H1 (cell line): ENCODE results near the gene SLAMF6. TPM values are rescaled to one million over a fixed set of nuclear protein-coding genes. Genes with fewer than 3 reads are reported as not detected.

ENCODE experiments used
- EZH2 ChIP-seq: fragments of 200-600 bp; sonication (generic); IDR thresholded peaks from 2 replicates; pipeline ENCODE4 v1.7.1; 2012; ENCODE audit warnings: low read depth, mild to moderate bottlenecking, moderate library complexity, low read length, inconsistent platforms; ENCODE audit not compliant: severe bottlenecking
- GTF2F1 ChIP-seq: IDR thresholded peaks from 2 replicates; pipeline ENCODE4 v1.6.1; 2012; ENCODE audit warnings: low read depth, low read length, improper control_type of control experiment, borderline replicate concordance
- JUN ChIP-seq: IDR thresholded peaks from 2 replicates; pipeline ENCODE4 v1.6.1; 2011; ENCODE audit warnings: low read depth, mild to moderate bottlenecking, improper control_type of control experiment, low read length
- POLR2AphosphoS5 ChIP-seq: IDR thresholded peaks from 2 replicates; pipeline ENCODE4 v1.6.1; 2011; ENCODE audit warnings: low read depth, low read length
- POU5F1 ChIP-seq: IDR thresholded peaks from 2 replicates; pipeline ENCODE4 v1.6.1; 2011; ENCODE audit warnings: low read depth, mild to moderate bottlenecking, low read length, moderate library complexity
- RNF2 ChIP-seq: fragments of 200-900, 300-1000 bp; sonication (generic); IDR thresholded peaks from 2 replicates; pipeline ENCODE4 v1.7.1; 2016; ENCODE audit warnings: borderline replicate concordance, low read depth, mild to moderate bottlenecking, antibody characterized with exemption, low read length; ENCODE audit not compliant: poor library complexity, severe bottlenecking; ENCODE audit errors: missing control alignments
- SP1 ChIP-seq: IDR thresholded peaks from 2 replicates; pipeline ENCODE4 v1.6.1; 2011; ENCODE audit warnings: low read depth, low read length
- ZNF274 ChIP-seq: IDR thresholded peaks from 2 replicates; pipeline ENCODE4 v1.7.0; 2012; ENCODE audit warnings: low read length, borderline replicate concordance; ENCODE audit errors: extremely low read depth
- polyA plus RNA-seq, 7 experiments: library from polyadenylated mRNA; depleted of rRNA in 3 of 7; stranded (reverse) in 5 of 7; unstranded in 2 of 7; fragments of >200 nt in 5 of 7; fragments of 200-250 nt in 2 of 7; gene quantifications; 1 replicate in 5 of 7; 2 replicates in 1 of 7; 4 replicates in 1 of 7; pipeline versions ENCODE4 v1.2.1 to v1.2.3, GENCODE V29; 2011 to 2013; ENCODE audit warnings: missing spikeins in 2 of 7, mixed read lengths in 2 of 7
- total RNA-seq: library from RNA; stranded (reverse); fragmentation: NEBNext Ultra II Directional; extraction: Animal tissue kit (Norgen Biotek cat#: 25700); gene quantifications from 2 replicates; pipeline ENCODE4 v1.2.1, GENCODE V29; 2021
- TF ChIP-seq, protein P1 (sequence below): fragments of 300-600 bp; sonication (generic); IDR thresholded peaks from 2 replicates; pipeline ENCODE4 v1.7.1; 2012; ENCODE audit warnings: low read length, moderate library complexity, mild to moderate bottlenecking, inconsistent platforms; ENCODE audit not compliant: insufficient replicate concordance
- TF ChIP-seq, protein P2 (sequence below): IDR thresholded peaks from 2 replicates; pipeline ENCODE4 v1.6.1; 2012; ENCODE audit warnings: inconsistent platforms

The SLAMF6 gene
- total and polyA plus RNA-seq, 2 of the 8 experiments (the other 6 are each of a cell fraction or from before 2014, with no cell fraction given): not detected

DNA sequence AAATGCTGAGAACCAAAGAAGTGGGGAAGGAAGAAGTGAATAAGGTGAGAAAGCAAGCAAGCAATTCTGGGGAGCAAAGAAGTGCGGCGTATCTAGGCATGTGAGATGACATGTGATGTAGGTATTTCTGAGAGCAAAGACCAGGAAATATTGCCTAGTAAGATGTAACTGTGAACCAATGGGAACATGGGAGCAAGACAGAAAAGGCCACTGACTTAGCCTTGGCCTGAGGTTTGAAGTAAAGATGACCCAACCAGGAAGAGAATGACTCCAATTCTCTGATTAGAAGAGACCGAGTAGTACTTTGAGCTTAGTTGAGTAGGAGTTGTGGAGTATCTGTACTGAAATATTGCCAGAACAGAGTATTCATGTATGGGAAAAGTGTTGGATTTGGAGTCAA is 31.1 kb downstream of the SLAMF6 start (continued):
- TF ChIP-seq, protein P1, sequence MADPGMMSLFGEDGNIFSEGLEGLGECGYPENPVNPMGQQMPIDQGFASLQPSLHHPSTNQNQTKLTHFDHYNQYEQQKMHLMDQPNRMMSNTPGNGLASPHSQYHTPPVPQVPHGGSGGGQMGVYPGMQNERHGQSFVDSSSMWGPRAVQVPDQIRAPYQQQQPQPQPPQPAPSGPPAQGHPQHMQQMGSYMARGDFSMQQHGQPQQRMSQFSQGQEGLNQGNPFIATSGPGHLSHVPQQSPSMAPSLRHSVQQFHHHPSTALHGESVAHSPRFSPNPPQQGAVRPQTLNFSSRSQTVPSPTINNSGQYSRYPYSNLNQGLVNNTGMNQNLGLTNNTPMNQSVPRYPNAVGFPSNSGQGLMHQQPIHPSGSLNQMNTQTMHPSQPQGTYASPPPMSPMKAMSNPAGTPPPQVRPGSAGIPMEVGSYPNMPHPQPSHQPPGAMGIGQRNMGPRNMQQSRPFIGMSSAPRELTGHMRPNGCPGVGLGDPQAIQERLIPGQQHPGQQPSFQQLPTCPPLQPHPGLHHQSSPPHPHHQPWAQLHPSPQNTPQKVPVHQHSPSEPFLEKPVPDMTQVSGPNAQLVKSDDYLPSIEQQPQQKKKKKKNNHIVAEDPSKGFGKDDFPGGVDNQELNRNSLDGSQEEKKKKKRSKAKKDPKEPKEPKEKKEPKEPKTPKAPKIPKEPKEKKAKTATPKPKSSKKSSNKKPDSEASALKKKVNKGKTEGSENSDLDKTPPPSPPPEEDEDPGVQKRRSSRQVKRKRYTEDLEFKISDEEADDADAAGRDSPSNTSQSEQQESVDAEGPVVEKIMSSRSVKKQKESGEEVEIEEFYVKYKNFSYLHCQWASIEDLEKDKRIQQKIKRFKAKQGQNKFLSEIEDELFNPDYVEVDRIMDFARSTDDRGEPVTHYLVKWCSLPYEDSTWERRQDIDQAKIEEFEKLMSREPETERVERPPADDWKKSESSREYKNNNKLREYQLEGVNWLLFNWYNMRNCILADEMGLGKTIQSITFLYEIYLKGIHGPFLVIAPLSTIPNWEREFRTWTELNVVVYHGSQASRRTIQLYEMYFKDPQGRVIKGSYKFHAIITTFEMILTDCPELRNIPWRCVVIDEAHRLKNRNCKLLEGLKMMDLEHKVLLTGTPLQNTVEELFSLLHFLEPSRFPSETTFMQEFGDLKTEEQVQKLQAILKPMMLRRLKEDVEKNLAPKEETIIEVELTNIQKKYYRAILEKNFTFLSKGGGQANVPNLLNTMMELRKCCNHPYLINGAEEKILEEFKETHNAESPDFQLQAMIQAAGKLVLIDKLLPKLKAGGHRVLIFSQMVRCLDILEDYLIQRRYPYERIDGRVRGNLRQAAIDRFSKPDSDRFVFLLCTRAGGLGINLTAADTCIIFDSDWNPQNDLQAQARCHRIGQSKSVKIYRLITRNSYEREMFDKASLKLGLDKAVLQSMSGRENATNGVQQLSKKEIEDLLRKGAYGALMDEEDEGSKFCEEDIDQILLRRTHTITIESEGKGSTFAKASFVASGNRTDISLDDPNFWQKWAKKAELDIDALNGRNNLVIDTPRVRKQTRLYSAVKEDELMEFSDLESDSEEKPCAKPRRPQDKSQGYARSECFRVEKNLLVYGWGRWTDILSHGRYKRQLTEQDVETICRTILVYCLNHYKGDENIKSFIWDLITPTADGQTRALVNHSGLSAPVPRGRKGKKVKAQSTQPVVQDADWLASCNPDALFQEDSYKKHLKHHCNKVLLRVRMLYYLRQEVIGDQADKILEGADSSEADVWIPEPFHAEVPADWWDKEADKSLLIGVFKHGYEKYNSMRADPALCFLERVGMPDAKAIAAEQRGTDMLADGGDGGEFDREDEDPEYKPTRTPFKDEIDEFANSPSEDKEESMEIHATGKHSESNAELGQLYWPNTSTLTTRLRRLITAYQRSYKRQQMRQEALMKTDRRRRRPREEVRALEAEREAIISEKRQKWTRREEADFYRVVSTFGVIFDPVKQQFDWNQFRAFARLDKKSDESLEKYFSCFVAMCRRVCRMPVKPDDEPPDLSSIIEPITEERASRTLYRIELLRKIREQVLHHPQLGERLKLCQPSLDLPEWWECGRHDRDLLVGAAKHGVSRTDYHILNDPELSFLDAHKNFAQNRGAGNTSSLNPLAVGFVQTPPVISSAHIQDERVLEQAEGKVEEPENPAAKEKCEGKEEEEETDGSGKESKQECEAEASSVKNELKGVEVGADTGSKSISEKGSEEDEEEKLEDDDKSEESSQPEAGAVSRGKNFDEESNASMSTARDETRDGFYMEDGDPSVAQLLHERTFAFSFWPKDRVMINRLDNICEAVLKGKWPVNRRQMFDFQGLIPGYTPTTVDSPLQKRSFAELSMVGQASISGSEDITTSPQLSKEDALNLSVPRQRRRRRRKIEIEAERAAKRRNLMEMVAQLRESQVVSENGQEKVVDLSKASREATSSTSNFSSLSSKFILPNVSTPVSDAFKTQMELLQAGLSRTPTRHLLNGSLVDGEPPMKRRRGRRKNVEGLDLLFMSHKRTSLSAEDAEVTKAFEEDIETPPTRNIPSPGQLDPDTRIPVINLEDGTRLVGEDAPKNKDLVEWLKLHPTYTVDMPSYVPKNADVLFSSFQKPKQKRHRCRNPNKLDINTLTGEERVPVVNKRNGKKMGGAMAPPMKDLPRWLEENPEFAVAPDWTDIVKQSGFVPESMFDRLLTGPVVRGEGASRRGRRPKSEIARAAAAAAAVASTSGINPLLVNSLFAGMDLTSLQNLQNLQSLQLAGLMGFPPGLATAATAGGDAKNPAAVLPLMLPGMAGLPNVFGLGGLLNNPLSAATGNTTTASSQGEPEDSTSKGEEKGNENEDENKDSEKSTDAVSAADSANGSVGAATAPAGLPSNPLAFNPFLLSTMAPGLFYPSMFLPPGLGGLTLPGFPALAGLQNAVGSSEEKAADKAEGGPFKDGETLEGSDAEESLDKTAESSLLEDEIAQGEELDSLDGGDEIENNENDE: no peak
- TF ChIP-seq, protein P2, sequence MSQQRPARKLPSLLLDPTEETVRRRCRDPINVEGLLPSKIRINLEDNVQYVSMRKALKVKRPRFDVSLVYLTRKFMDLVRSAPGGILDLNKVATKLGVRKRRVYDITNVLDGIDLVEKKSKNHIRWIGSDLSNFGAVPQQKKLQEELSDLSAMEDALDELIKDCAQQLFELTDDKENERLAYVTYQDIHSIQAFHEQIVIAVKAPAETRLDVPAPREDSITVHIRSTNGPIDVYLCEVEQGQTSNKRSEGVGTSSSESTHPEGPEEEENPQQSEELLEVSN: no peak
- TF ChIP-seq POLR2AphosphoS5: no peak
- TF ChIP-seq EZH2: no peak
- TF ChIP-seq ZNF274: no peak
- no peak for TF ChIP-seq RNF2
- no peak for TF ChIP-seq SP1
- TF ChIP-seq POU5F1: no peak
- TF ChIP-seq JUN: no peak
- TF ChIP-seq GTF2F1: no peak
